Activated CD4-positive, alpha-beta T cell treated with anti-CD3 and anti-CD28 coated beads, Interleukin-2, amount 10 ng/mL, durations not matched to agents 7 days and 5 days (primary cell): ENCODE measurements around the gene TASOR2. TPM values are rescaled to one million over a fixed set of nuclear protein-coding genes. Genes with fewer than 3 reads are reported as not detected.

ENCODE experiments used
- total RNA-seq, 2 experiments: library from RNA; stranded (reverse); gene quantifications; one replicate each; pipeline ENCODE4 v1.2.3, GENCODE V29; 2021

Gene TASOR2
- total RNA-seq, 2 experiments from 2014 or later = 45.7 to 49.4 TPM

Other genes with a start within 250 kb of the TASOR2 start
- gene CALML5, start 185.3 kb upstream of the TASOR2 start, total RNA-seq = not detected
- not detected for gene CALML3, start 159.9 kb upstream of the TASOR2 start, total RNA-seq
- 1 to 10 TPM; 4.5 to 6.0 TPM for gene ASB13, start 18.2 kb upstream of the TASOR2 start, total RNA-seq
- 100 to 1,000 TPM; 219 to 242 TPM for gene GDI2, start 128.6 kb downstream of the TASOR2 start, total RNA-seq
- gene ANKRD16, start 205.1 kb downstream of the TASOR2 start, total RNA-seq = 1 to 10 TPM; 5.2 to 6.4 TPM
- gene FBH1, start 205.4 kb downstream of the TASOR2 start, total RNA-seq = 10 to 100 TPM; 55.3 to 63.5 TPM